Duodenal mucosa (tissue), 2 donors: ENCODE measurements around the gene IL1B.

ENCODE experiments used
- H3K27ac ChIP-seq: one replicate; pipeline ENCODE4 v1.7.0; 2013; ENCODE audit warnings: low read depth, low read length
- H3K27me3 ChIP-seq, 2 donors: one replicate each; pipeline ENCODE4 v1.7.0; 2013; ENCODE audit warnings: low read length in 2 of 2, control low read depth in 1 of 2; ENCODE audit not compliant: insufficient read depth in 2 of 2, control insufficient read depth in 1 of 2
- H3K36me3 ChIP-seq, 2 donors: one replicate each; pipeline ENCODE4 v1.7.0; 2013; ENCODE audit warnings: low read length in 2 of 2, control low read depth in 1 of 2; ENCODE audit not compliant: insufficient read depth in 2 of 2, control insufficient read depth in 1 of 2
- H3K4me1 ChIP-seq, 2 donors: one replicate each; pipeline ENCODE4 v1.7.0; 2013; ENCODE audit warnings: low read length in 2 of 2, control low read depth in 1 of 2; ENCODE audit not compliant: insufficient read depth in 2 of 2, control insufficient read depth in 1 of 2
- H3K4me3 ChIP-seq, 2 donors: one replicate each; pipeline ENCODE4 v1.7.0; 2013; ENCODE audit warnings: low read length in 2 of 2, low read depth in 1 of 2
- H3K9ac ChIP-seq, 2 donors: one replicate each; pipeline ENCODE4 v1.7.0; 2013; ENCODE audit warnings: low read length in 2 of 2, low read depth in 1 of 2
- H3K9me3 ChIP-seq, 2 donors: one replicate each; pipeline ENCODE4 v1.7.0; 2013; ENCODE audit warnings: low read length in 2 of 2, control low read depth in 1 of 2; ENCODE audit not compliant: control insufficient read depth in 1 of 2

The IL1B gene

DNA sequence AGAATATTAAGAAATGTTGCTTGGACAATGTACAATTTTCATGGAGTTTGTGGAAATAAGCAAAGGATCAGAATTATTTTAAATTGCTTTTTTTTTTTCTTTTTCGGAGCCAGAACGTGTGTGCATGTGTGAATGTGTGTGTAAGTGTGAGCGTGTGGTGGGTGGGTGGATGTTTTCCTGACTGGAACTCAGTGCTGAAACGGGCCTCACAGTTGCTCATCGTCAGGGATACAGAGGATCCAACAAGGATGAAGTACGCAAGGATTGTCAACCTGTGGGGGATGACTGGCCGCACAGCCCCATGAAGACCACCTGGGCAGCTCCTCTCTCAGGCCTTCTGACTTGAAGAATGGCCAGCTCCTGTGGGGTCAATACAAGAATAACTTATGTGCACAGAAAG is 17.5 kb downstream of the IL1B start:
- Histone ChIP-seq H3K4me1 (peaks cover 0 to 11% of the 10 kb centered on the region in 2 donors), H3K27ac (no peak overlapping the region), H3K4me3 (no peak overlapping the region), H3K9me3 (no peaks in the 10 kb centered on the region), H3K36me3 (no peaks in the 10 kb centered on the region), H3K9ac (no peak overlapping the region), H3K27me3 (no peaks in the 10 kb centered on the region)

- Histone ChIP-seq H3K27ac (no peak overlapping the region), H3K4me1 (peaks cover 0 to 10% of the 10 kb centered on the region in 2 donors), H3K27me3 (no peaks in the 10 kb centered on the region), H3K9ac (no peak overlapping the region), H3K4me3 (no peak overlapping the region), H3K36me3 (no peaks in the 10 kb centered on the region), H3K9me3 (no peaks in the 10 kb centered on the region)
Measured at GRCh38 chr2:112818094-112818902, 18.3 kb downstream of the IL1B start.

DNA sequence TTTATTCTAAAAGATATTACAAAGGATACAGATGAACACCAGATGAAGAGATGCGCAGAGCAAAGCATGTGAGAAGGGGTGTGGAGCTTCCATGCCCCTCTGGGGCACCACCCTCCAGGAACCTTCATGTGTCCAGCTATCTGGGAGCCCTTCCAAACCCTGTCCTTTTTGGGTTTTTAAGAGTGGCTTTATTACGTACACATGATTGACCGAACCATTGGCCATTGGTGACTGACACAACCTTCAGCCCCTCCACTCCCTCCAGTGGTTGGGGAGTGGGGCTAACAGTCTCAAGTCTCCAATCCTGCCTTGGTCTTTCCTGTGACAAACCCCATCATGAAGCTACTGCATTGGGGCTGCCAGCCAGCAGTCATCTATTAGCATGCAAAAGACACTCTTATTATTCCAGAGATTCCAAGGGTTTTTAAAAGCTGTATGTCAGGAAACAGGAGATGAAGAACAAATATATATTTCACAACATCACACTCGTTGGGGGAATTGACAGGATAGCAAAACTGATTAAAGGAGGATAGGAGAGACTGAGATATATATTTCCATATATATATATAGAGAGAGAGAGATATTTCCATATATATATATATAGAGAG is 19.4 kb downstream of the IL1B start:
- H3K27me3 ChIP-seq: no peaks in the 10 kb centered on the region
- no peak overlapping the region for H3K27ac ChIP-seq
- H3K9ac ChIP-seq: no peak overlapping the region
- H3K36me3 ChIP-seq: no peaks in the 10 kb centered on the region
- peaks cover 4 to 18% of the 10 kb centered on the region in 2 donors for H3K4me1 ChIP-seq
- no peak overlapping the region for H3K4me3 ChIP-seq
- no peaks in the 10 kb centered on the region for H3K9me3 ChIP-seq

GRCh38 chr2:112814278-112814677 is 22.3 kb downstream of the IL1B start:
- Histone ChIP-seq H3K4me3 (no peak overlapping the region), H3K27me3 (no peaks in the 10 kb centered on the region), H3K36me3 (no peaks in the 10 kb centered on the region), H3K4me1 (peaks cover 12 to 16% of the 10 kb centered on the region in 2 donors), H3K9ac (no peak overlapping the region), H3K27ac (no peak overlapping the region), H3K9me3 (no peaks in the 10 kb centered on the region)

DNA sequence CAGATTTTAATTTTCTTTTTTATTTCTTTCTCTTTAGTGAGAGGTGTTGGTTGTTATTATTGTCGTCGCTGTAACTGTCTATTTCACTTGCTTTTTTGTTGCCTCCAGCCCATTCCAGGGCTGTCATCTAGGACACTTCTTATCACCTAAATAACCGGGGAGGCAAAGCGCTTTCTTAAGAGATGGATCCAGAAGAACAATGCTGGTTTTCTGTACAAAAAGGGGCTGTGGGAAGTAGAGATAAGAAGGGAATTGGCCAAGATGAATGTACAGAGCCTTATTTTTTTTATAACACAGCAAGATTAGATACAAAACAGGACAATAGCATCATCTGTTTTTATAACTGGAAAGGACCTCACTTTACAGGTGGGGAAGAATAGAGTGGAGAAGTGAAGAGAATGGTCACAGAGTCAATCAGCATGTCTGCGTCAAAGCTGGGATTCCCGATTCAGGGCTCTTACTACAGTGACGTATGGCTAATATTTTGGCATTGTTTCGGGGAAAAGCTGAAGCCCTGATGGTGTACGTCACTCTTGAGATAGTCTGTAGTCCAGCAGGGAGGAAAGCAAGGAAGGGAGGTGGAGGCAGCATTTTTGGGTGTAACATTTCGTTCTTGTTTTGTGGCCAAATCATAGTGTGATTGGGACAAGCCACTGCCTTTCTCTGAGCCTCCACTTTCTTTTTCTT is 23.2 kb downstream of the IL1B start:
- Histone ChIP-seq H3K4me1 (peaks cover 12 to 16% of the 10 kb centered on the region in 2 donors), H3K9ac (no peak overlapping the region), H3K36me3 (no peaks in the 10 kb centered on the region), H3K9me3 (no peaks in the 10 kb centered on the region), H3K27me3 (no peaks in the 10 kb centered on the region), H3K4me3 (no peak overlapping the region), H3K27ac (no peak overlapping the region)

DNA sequence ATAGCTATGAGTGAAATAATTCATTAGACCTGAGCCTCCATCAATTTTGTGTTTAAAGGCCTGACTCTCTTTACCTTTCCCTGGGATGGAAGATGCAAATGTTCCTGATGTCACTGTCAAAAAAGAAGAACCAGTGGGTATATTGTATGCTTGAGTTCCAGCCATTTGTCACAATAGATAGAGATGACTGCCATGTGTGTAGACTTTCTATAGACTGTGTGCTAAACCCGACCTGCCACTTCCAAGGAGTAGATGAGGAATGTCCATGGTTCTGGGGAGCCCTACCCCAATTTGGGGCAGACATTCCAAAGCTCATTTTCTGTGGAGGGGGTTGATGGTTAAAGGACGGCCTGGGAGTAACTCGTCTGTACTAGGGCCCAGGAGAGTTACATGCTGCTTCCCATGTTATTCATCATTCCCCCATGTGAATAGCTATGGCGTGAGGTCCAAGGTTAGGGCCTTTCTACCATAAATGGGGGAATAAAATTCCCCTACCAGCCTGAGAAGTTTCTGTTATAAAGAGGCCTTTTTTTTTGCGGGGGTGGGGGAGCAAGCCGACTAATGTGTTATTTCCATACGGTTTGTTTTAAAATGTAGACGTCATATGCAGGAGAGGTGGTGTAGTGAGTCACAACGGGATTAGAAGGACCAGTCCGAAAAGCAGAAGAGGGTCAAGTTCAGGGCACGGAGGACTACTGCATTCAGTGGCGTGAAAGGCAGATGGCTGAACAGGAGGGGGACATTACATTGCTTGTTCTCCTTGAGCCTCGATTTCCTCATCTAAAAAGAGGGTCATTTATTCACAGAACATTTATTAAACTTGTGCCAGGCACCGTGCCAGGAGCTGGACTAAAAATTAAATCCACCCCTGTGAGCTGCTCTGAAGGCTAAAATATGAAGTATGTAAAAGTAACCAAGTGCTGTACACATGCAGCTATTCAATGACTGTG is 24.0 kb downstream of the IL1B start:
- Histone ChIP-seq H3K27me3 (no peaks in the 10 kb centered on the region), H3K27ac (no peak overlapping the region), H3K9ac (no peak overlapping the region), H3K36me3 (no peaks in the 10 kb centered on the region), H3K4me3 (no peak overlapping the region), H3K9me3 (no peaks in the 10 kb centered on the region), H3K4me1 (peaks cover 12 to 16% of the 10 kb centered on the region in 2 donors)

DNA sequence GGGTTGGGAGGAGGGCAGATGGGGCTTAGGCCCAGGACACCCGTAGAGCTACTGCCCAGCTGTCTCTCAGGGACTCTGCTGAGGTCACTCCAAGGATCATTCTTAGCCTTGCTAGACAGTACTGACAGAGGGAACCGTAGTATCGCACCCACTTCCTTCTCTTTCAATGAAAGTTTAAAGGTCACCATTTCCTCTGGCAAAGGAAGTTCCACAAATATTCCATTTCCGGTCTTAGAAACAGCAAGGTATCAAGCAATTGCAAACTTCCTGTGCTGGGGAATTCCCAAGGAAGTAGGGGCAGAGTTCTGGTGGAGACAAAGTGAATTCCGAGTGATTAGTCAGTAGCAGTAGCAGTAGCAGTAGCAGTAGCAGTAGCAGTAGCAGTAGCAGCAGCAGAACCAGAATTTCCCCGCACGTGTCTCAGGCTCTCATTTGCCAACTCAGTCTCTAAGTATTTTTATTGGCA is 24.7 kb downstream of the IL1B start:
- H3K4me3 ChIP-seq: no peak overlapping the region
- H3K27me3 ChIP-seq: no peaks in the 10 kb centered on the region

GRCh38 chr2:112811276-112811831 is 25.2 kb downstream of the IL1B start:
- Histone ChIP-seq H3K27ac (no peak overlapping the region), H3K4me3 (no peak overlapping the region), H3K4me1 (peaks cover 12 to 16% of the 10 kb centered on the region in 2 donors), H3K36me3 (no peaks in the 10 kb centered on the region), H3K9me3 (no peaks in the 10 kb centered on the region), H3K9ac (no peak overlapping the region), H3K27me3 (no peaks in the 10 kb centered on the region)

More for the DNA sequence above, 24.7 kb downstream of the IL1B start:
- Histone ChIP-seq H3K36me3 (no peaks in the 10 kb centered on the region), H3K9ac (no peak overlapping the region), H3K4me1 (peaks cover 12 to 16% of the 10 kb centered on the region in 2 donors), H3K27ac (no peak overlapping the region), H3K9me3 (no peaks in the 10 kb centered on the region)

DNA sequence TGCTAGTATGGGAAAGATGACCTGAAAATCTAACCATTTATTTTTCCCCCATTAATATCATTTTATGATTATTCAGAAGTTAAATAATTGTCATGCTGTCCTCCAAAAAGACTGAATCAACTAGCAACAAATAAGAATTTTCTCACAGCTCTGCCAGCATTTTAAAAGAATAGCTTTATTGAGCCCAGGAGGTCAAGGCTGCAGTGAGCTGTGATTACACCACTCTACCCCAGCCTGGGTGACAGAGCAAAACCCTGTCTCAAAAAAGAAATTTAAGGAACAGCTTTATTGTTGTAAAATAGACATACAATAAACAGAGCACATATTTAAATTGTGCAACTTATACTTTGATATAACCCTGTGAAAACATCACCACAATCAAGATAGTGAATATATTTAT is 27.5 kb downstream of the IL1B start:
- no peak overlapping the region for H3K9ac ChIP-seq
- H3K4me3 ChIP-seq: no peak overlapping the region
- H3K36me3 ChIP-seq: no peaks in the 10 kb centered on the region
- no peak overlapping the region for H3K27ac ChIP-seq
- no peaks in the 10 kb centered on the region for H3K9me3 ChIP-seq
- peaks cover 12 to 16% of the 10 kb centered on the region in 2 donors for H3K4me1 ChIP-seq
- H3K27me3 ChIP-seq: no peaks in the 10 kb centered on the region
